GM06990 (cell line): ENCODE measurements around the gene CXorf58.

Experiments
- DNase-seq: peaks from one replicate; pipeline ENCODE4 v3.0.0-alpha.2; 2011; ENCODE audit not compliant: insufficient read length; ENCODE audit errors: extremely low read depth
- H3K27me3 ChIP-seq: replicated peaks from 2 replicates; pipeline ENCODE4 v1.6.0; 2011; ENCODE audit warnings: low read length; ENCODE audit not compliant: control insufficient read depth, insufficient read depth
- H3K36me3 ChIP-seq: 2 replicates; pipeline ENCODE4 v1.5.1; 2011; ENCODE audit warnings: low read length; ENCODE audit not compliant: control insufficient read depth, insufficient read depth
- H3K4me3 ChIP-seq: replicated peaks from 2 replicates; pipeline ENCODE4 v1.5.1; 2011; ENCODE audit warnings: low read depth, mild to moderate bottlenecking, control low read depth, low read length
- CTCF ChIP-seq: IDR thresholded peaks from 2 replicates; pipeline ENCODE4 v1.5.1; 2011; ENCODE audit warnings: low read length, control low read depth, mild to moderate bottlenecking, inconsistent platforms; ENCODE audit not compliant: insufficient read depth, poor library complexity, severe bottlenecking

CXorf58 gene

DNA sequence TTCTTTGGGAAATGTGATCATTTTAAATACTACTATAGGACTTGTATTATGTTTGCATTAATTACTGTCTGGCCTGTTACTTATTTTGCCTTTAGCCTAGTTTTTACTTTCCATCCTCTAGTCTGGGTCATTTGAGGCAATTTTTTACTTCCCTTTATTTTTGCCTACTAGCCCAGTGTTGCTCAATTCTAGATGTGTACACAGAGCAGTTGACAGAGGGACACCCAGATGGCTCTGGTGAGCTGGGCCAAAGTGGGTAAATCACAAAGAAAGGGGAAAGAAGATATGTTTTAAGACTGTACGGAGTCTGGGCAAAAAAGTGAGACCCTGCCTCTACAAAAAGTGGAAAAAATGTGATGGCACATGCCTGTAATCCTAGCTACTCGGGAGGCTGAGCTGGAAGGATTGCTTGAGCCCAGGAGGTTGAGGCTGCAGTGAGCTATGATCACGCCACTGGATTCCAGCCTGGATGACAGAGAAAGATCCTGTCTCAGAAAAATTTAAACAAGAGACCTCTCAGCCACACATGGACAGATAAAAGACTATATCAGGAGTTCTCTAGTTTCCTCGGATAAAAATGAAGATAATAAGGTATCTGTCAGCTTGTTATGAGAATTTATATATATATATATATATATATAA lies 35.8 kb upstream of the CXorf58 start:
- DNase-seq = no peak
- Histone ChIP-seq H3K36me3 (no peaks in the 10 kb centered on the region), H3K4me3 (no peak overlapping the region), H3K27me3 (no peaks in the 10 kb centered on the region)
- TF ChIP-seq CTCF = no peak

GRCh38 chrX:23879380-23880090 lies 28.3 kb upstream of the CXorf58 start:
- no peak for TF ChIP-seq CTCF
- DNase-seq = no peak
- no peaks in the 10 kb centered on the region for H3K27me3 ChIP-seq
- H3K36me3 ChIP-seq = no peaks in the 10 kb centered on the region; the same call in 1 of the 2 replicates
- no peak overlapping the region for H3K4me3 ChIP-seq

DNA sequence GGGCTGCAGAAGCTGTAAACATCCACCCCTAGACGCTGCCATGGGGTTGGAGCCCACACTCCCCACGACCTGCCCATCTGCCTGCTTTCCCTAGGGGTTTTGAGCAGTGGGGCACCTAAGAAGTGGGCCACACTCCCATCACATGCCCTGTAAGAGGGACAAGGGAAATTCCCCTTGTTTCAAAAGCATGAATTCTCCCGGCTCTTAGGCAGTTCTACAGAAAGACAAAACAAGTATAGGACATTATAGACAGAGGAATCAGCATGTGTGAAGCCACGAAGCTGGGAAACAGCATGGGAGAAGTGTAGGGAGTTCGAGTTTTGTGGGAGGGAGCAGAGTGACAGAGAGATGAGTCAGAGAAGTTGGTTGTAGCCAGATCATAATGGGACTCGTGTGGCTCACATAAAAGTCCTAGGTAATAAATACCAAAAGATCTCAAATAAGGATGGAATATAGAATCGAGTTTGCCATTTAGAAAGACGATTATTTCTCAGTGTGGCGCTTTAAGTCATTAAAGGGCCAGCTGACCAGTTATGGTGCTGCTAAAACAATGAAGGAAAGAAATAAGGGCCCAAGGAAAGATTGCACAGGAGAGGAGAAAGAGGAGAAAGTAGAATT lies 24.0 kb upstream of the CXorf58 start:
- Histone ChIP-seq H3K4me3 (no peak overlapping the region), H3K27me3 (no peaks in the 10 kb centered on the region), H3K36me3 (no peaks in the 10 kb centered on the region)
- TF ChIP-seq CTCF = no peak
- no peak for DNase-seq

DNA sequence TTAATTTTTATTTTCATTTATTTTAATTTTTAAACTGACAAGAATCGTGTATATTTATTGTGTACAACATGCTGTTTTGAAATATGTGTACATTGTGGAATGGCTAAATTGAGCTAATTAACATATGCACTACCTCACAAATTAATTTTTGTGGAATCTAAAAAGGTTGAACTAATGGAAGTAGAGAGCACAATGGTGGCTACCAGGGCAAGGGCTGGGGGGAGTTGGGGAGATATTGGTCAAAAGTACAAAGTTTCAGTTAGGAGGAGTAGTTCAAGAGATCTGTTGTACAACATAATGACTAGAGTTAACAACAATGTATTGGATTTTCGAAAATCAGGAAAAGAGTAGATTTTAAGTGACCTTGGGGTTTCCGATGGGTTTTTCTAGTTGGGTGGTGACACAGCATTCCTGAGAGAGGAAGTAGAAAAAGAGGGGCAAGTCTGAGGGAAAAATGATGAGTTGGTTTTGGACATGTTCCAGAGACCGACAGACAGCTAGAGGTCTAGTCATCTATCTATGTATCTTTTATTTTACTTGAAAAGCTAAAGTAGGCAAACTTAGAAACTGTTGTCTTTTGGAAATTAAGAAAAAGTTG lies 23.3 kb upstream of the CXorf58 start:
- Histone ChIP-seq H3K4me3 (no peak overlapping the region), H3K27me3 (no peaks in the 10 kb centered on the region), H3K36me3 (no peaks in the 10 kb centered on the region)
- DNase-seq = no peak
- TF ChIP-seq CTCF = no peak

- TF ChIP-seq CTCF = no peak
- no peak overlapping the region for H3K4me3 ChIP-seq
- no peak for DNase-seq
- no peaks in the 10 kb centered on the region for H3K36me3 ChIP-seq
- no peaks in the 10 kb centered on the region for H3K27me3 ChIP-seq
These were observed 22.0 kb upstream of the CXorf58 start for GRCh38 chrX:23885803-23886202.
